ENCODE results near the gene PRR5. TPM values are rescaled to one million over a fixed set of nuclear protein-coding genes. Genes with fewer than 3 reads are reported as not detected.

PRR5 gene
- total RNA-seq, 1 experiment from 2014 or later, result 41.6 TPM

DNA sequence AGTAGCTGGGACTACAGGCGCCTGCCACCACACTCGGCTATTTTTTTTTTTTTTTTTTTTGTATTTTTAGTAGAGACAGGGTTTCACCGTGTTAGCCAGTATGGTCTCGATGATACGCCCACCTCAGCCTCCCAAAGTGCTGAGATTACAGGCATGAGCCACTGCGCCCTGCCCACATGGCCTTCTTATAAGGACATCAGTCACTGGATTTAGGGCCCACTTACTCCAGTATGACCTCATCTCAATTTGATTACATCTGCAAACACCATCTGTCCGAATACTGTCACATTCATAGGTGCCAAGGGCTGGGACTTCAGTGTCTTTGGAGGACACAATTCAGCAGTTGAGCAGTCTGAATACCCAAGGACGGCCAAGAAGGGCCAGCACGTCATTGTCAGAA, 8.2 kb upstream of the PRR5 start:
- Histone ChIP-seq H3K27me3 (no peaks in the 10 kb centered on the region), H3K4me1 (peaks cover 14% of the 10 kb centered on the region), H3K9me3 (replicated peaks) (no peaks in the 10 kb centered on the region), H3K36me3 (no peaks in the 10 kb centered on the region), H3K27ac (no peak overlapping the region), H3K4me3 (no peak overlapping the region)
- DNase-seq, result no peak

DNA sequence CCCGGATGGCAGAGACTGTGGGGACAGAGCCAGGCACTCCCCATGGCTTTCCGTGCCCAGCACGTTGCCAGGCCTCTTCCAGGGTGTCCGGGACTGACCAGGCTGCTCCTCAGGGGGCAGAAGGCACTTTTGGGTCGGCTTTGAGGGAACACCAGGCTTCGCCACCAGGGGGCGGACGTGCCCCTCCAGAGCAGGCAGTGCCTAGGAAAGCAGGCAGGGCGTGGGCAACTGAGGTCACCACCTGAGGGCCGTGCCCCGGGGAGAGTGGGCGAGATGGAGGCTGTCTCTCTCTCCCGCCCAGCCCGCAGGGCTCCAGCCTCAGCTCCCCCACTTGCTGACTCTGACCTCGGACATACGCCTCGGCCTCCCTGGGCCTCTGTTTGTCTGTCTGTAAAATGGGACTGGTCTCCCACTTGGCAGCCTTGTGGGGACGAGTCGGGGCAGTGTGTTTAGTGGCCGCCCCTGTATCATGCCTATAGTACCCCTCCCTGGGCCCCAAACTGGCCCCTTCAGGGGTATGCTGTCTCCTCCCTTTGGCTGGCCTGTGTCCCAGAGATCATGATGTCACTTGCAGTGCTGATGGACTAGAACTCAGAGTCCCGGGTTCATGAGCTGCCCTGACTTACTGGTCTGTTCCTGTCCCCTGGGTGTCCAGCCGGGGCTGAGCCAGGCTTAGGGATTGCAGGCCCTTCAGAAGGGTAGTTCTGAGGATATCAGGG, 4.4 kb upstream of the PRR5 start:
- no peaks in the 10 kb centered on the region for H3K27me3 ChIP-seq
- H3K36me3 ChIP-seq, result no peaks in the 10 kb centered on the region
- peak overlapping the region; percentile 70; the same call in 1 of the 2 replicates for H3K27ac ChIP-seq
- no peak overlapping the region for H3K4me3 ChIP-seq
- no peaks in the 10 kb centered on the region for H3K9me3 ChIP-seq (replicated peaks)
- H3K4me1 ChIP-seq, result peaks cover 31% of the 10 kb centered on the region
- peak; percentile 73 to 82 for DNase-seq

DNA sequence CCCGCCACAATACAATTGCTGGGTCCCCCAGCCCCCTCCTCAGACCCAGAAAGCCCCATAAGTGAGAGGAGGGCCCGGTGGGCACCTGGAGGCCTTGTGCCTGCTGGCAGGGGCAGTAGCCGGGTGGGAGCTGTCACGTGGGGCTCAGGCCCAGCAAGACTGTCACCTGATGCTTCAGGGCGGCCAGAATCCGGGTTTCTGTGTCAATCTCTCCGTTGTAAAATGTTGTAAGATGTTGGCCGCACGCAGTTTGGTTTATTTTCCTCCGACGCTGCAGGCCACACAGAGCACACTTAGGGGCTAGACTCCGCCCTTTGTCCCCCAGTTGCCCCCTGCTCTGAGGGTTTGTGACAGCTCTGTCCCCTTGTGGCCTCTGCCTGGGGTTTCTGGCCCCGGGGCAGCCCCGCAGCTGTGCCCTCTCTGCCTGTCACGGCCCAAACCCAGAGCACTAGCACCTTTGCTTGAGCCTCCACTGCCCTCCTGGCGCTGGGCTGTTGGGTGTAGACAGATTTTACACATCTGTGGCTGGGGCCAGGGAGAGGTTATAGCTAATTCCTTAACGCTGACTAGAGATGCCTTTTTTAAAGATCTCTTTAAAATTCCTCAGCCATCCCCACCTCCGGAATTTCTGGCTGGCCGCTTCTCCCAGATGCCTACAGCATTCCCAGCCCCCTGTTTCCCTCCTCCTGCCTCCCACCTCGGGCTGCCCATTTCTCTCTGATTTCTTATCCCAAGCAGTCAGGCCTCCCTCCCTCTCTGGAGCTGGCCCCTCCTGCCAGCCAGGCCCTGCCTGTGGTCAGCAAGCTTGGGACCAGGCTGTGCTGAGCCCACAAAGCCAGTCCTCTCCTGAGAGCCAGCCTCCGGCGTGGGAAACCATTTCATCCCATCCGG, 3.2 kb upstream of the PRR5 start:
- peak overlapping the region; percentile 70 for H3K27ac ChIP-seq
- no peaks in the 10 kb centered on the region for H3K27me3 ChIP-seq
- H3K4me1 ChIP-seq, result peaks cover 34% of the 10 kb centered on the region
- H3K4me3 ChIP-seq, result peak overlapping the region; percentile 28
- peak; percentile 84 to 88 for DNase-seq
- H3K36me3 ChIP-seq, result peaks cover under 1% of the 10 kb centered on the region; the same call in 1 of the 2 replicates
- no peaks in the 10 kb centered on the region for H3K9me3 ChIP-seq (replicated peaks)

DNA sequence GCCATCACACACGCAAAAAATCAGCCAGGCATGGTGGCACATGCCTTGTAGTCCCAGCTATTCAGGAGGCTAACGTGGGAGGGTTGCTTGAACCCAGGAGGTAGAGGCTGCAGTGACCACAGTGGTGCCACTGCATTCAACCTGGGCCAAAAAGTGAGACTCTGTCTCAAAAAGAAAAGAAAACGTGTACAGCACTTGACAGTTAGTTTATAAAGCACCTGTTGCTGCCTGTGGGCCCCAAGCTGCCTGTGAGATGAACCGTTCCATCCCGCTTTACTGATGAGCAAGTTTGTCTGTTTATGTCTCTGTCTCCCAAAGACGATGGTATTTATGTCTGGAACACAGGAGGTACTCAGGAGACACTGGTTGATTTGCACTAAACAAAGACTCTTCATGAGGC, 1.5 kb upstream of the PRR5 start:
- Histone ChIP-seq H3K36me3 (peaks cover 3% of the 10 kb centered on the region), H3K27ac (no peak overlapping the region), H3K4me1 (peaks cover 38% of the 10 kb centered on the region), H3K27me3 (no peaks in the 10 kb centered on the region), H3K4me3 (no peak overlapping the region), H3K9me3 (replicated peaks) (no peaks in the 10 kb centered on the region)
- no peak for DNase-seq

DNA sequence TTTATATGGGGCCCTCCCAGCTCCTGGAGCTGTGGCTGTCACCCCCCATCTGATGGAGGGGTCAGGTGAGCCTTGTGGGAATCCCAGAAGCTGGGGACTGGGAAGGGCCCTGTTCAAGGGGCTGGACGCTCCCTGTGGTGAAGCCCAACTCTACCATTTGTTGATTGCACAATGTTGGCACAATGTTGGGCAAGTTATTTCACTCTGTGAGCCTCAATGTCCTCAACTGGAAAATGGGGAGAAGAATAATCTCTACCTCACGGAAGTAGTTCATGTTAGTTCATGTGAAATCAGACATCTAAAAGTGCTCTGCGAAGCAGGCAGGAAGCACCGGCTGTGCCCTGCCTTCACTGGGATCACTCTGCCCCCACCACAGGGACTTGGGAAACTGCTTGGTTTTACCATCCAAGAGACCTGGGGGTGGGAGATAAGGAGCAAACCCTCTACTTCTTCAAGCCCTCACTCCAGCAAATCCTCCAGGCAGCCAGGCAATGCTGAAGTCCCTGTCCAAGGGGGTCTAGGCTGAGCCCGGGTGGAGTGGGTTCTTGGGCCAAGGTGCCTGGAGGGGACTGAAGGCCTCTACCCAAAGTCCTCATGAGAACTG, 715 bp upstream of the PRR5 start:
- Histone ChIP-seq H3K36me3 (peaks cover 6% of the 10 kb centered on the region), H3K4me3 (peak overlapping the region; percentile 30), H3K9me3 (replicated peaks) (no peaks in the 10 kb centered on the region), H3K4me1 (peaks cover 38% of the 10 kb centered on the region), H3K27ac (peak overlapping the region; percentile 56), H3K27me3 (no peaks in the 10 kb centered on the region)
- DNase-seq, result no peak

DNA sequence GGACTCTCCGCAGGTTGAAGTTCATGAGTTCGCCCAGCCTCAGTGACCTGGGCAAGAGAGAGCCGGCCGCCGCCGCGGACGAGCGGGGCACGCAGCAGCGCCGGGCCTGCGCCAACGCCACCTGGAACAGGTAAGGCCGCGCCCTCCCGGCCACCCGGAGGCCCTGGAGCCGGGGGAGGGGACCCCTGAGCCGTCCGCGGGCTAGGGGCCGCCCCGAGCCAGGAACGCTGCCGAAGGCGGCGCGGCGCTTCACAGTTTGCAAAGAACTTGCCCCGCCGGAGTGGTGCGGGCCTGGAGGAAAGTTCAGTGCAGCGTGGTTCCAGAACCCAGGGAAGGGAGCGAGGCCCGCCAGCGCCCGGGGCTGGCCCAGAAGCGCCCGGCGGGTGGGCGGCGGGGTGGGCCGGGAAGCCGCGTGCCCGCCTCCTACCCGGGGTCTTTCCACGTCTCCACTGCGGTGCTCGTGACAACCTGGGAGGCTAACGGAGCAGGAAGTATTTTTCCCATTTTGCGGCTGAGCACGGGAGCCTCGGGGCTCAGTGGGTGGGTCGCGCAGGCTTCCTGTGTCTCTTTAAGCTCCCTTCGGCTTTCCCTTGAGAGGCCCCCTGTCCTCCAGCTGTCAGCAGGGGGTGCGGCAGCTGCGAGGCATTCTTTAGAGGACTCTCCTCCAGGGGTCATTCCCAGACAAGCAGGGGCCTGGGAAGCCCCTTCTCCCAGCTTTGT, 635 bp downstream of the PRR5 start:
- H3K36me3 ChIP-seq, result peaks cover 8% of the 10 kb centered on the region
- peak overlapping the region; percentile 80 for H3K4me3 ChIP-seq
- H3K27ac ChIP-seq, result peak overlapping the region; percentile 86
- peaks cover 37% of the 10 kb centered on the region for H3K4me1 ChIP-seq
- peak; percentile 90 to 92 for DNase-seq
- no peaks in the 10 kb centered on the region for H3K27me3 ChIP-seq
- no peaks in the 10 kb centered on the region for H3K9me3 ChIP-seq (replicated peaks)

DNA sequence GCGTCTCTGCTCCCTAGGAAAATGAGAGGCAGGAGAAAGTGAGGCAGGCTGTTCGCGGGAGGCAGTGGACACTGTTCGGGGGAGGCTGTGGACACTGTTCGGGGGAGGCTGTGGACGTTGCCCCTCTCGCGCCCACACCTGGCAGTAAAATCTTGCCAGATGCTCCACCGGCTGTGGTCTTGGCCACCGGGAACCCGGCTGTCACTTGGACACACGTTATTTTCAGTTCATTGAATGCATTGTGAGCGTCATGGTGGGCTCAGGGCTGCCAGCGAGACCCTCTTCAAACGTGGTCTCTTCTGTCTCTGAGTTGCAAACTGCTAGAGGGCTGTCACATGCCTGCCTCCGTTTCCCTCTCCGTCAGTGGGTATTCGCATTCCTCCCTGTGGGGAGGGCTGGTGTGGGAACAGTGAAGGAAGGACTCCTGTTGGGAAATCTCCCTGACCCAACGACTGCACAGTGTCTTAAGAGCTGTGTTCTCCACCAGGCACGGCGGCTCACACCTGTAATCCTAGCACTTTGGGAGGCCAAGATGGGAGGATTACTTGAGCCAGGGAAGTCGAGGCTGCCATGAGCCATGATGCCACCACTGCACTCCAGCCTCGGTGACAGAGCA, 1.4 kb downstream of the PRR5 start:
- H3K4me1 ChIP-seq, result peaks cover 31% of the 10 kb centered on the region
- H3K9me3 ChIP-seq (replicated peaks), result no peaks in the 10 kb centered on the region
- no peak for DNase-seq
- H3K27me3 ChIP-seq, result no peaks in the 10 kb centered on the region
- H3K4me3 ChIP-seq, result peak overlapping the region; percentile 80
- H3K27ac ChIP-seq, result peak overlapping the region; percentile 86
- H3K36me3 ChIP-seq, result peaks cover 8% of the 10 kb centered on the region

DNA sequence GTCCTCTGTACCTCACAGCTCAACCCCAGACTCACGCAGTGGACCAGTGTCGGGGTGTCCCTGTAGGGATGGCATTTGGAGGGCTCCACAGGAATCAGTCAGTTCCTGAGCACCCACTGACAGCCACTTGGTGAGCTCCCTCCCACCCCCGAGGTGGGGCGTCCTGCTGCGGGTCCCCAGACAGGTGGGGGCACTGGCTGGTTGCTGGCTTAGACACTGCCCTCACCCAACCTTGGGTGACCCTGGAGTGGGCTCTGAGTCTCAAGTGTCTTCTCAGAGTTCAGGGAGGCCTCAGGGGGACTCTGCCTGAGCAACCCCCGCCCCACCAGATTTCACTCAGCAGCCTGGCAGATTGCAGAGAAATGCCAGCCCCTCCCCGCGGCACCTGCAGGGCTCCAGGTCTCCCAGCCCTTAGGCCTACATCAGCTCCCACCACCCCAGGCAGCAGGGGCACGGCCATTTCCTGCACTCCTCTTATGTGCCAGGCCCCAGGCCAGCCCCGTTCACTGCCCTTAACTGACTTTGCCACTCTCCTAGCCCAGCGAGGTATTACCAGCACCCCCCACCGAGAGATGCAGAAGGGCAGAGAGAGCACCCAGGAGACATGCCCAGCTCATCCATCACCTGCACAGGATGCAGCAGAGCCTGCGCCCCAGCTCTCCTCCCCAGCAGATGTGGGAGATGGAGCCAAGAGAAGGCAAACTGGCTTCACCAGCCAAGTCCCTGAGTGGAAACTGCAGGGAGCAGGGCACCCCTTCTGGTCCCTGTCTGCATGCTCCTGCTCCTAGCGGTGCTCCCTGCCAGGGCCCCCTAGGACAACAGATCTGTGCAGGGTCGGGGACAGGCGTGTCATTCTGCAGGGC, 2.4 kb downstream of the PRR5 start:
- H3K4me3 ChIP-seq, result peak overlapping the region; percentile 80; the same call in 1 of the 2 replicates
- peaks cover 28% of the 10 kb centered on the region for H3K4me1 ChIP-seq
- no peaks in the 10 kb centered on the region for H3K27me3 ChIP-seq
- H3K9me3 ChIP-seq (replicated peaks), result no peaks in the 10 kb centered on the region
- H3K27ac ChIP-seq, result no peak overlapping the region
- peaks cover 8% of the 10 kb centered on the region for H3K36me3 ChIP-seq
- no peak for DNase-seq

DNA sequence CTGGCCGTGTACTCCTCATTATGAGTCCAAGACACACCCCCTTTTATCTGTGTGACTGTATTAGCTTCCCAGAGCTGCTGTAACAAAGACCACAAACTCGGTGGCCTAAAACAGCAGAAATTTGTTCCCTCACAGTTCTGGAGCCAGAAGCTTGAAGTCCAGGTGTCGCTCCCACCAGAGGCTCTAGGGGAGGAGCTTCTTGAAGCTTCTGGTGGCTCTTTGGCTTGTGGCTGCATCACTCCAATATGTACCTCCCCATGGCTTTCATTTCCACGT, 3.0 kb downstream of the PRR5 start:
- H3K27me3 ChIP-seq, result no peaks in the 10 kb centered on the region
- no peaks in the 10 kb centered on the region for H3K9me3 ChIP-seq (replicated peaks)
- H3K4me1 ChIP-seq, result peaks cover 28% of the 10 kb centered on the region
- no peak overlapping the region for H3K4me3 ChIP-seq
- no peak overlapping the region for H3K27ac ChIP-seq
- H3K36me3 ChIP-seq, result peaks cover 8% of the 10 kb centered on the region
- no peak for DNase-seq

DNA sequence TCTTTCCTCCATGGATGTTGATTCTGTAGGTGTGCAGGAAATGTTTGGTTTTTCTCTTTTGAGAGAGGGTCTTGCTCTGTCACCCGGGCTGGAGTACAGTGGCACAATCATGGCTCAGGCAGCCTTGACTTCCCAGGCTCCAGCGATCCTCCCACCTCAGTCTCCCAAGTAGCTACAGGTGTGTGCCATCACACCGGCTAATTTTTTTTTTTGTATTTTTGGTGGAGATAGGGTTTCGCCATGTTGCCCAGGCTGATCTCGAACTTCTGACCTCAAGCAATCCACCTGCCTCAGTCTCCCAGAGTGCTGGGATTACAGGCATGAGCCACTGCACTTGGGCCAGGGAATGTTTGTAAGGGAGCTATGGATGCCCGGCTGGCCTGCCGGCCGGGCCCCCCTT, 4.5 kb downstream of the PRR5 start:
- Histone ChIP-seq H3K36me3 (peaks cover 8% of the 10 kb centered on the region), H3K4me1 (peaks cover 30% of the 10 kb centered on the region), H3K4me3 (no peak overlapping the region), H3K9me3 (replicated peaks) (no peaks in the 10 kb centered on the region), H3K27ac (no peak overlapping the region), H3K27me3 (no peaks in the 10 kb centered on the region)
- DNase-seq, result no peak

DNA sequence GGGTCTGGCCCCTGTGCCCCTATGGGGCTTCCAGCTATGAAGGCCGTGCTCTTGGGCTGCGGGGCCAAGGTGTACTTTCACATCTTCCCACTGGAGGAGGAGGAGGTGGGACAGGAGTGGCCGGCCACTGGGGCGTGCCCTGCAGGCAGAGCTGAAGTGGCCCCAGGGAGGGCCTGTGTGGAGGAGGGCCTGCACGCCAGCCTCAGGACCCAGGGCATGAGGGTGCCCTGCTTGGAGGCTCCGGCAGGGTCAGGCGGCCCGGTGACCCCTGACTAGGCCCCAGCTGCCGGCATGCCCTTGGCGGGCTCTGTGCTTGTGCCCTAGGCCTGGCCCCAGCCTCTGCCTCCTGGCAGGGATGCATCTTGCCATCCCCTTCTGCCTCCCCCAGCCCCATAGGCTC, 5.2 kb downstream of the PRR5 start:
- Histone ChIP-seq H3K36me3 (peaks cover 8% of the 10 kb centered on the region), H3K27me3 (no peaks in the 10 kb centered on the region), H3K4me1 (peaks cover 33% of the 10 kb centered on the region), H3K27ac (no peak overlapping the region), H3K4me3 (no peak overlapping the region), H3K9me3 (replicated peaks) (no peaks in the 10 kb centered on the region)
- DNase-seq, result no peak

DNA sequence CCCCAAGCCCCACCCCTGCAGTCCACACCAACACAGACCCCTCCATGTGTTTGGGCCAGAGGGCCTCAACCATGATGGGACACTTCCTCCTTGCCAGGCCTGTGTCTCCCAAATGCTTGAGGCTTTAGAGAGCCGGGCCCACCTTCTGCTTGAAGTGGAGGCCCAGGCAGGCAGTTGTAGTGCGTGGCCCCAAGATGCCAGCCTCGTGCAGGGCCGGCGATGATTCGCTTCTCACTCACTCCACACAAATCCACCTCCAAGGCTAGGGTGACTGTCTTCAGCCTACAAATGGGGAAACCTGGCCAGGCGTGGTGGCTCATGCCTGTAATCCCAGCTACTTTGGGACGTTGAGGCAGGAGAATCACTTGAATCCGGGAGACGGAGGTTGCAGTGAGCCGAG, 5.7 kb downstream of the PRR5 start:
- Histone ChIP-seq H3K4me1 (peaks cover 36% of the 10 kb centered on the region), H3K4me3 (no peak overlapping the region), H3K27ac (no peak overlapping the region), H3K27me3 (no peaks in the 10 kb centered on the region), H3K36me3 (peaks cover 8% of the 10 kb centered on the region), H3K9me3 (replicated peaks) (no peaks in the 10 kb centered on the region)
- no peak for DNase-seq

DNA sequence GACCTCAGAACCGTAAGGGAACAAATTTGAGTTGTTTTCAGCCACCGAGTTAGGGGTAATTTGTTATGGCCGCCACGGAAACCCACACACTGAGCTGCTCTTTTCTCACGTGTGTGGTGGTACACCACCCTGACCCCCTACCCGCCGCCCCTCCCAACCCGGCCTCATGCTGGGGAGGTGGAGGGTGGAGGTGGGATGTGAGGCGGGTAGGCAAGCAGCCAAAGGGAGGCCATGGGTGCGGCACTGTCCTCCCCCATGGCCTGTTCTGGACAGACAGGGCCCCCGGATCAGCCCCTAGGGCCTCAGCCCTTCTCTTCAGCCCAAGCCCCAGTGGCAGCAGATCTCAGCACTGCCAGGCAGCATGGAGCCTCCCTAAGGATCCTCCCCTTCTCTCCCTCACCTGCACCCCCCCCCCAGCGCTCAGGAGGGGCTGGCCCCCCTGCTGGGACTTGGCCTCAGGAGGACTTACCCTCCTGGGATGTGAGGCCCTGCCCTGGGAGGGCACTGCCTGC, 7.9 kb downstream of the PRR5 start:
- no peaks in the 10 kb centered on the region for H3K9me3 ChIP-seq (replicated peaks)
- H3K27me3 ChIP-seq, result no peaks in the 10 kb centered on the region
- H3K36me3 ChIP-seq, result peaks cover 5% of the 10 kb centered on the region
- no peak for DNase-seq
- no peak overlapping the region for H3K4me3 ChIP-seq
- peaks cover 28% of the 10 kb centered on the region for H3K4me1 ChIP-seq
- H3K27ac ChIP-seq, result no peak overlapping the region

Data from SJCRH30 (cell line).